GM12865 (cell line): ENCODE data around the gene CA10.

Source experiments
- DNase-seq: peaks from one replicate; pipeline ENCODE4 v3.0.0; 2010; ENCODE audit warnings: low read depth
- H3K4me3 ChIP-seq: 2 replicates; pipeline ENCODE4 v1.5.1; 2011; ENCODE audit warnings: mild to moderate bottlenecking, low read depth, low read length, control low read depth
- CTCF ChIP-seq: IDR thresholded peaks from 2 replicates; pipeline ENCODE4 v1.5.1; 2011; ENCODE audit warnings: low read length, control low read depth, low read depth, inconsistent platforms; ENCODE audit not compliant: insufficient read depth; ENCODE audit errors: missing control alignments

CA10 gene

DNA sequence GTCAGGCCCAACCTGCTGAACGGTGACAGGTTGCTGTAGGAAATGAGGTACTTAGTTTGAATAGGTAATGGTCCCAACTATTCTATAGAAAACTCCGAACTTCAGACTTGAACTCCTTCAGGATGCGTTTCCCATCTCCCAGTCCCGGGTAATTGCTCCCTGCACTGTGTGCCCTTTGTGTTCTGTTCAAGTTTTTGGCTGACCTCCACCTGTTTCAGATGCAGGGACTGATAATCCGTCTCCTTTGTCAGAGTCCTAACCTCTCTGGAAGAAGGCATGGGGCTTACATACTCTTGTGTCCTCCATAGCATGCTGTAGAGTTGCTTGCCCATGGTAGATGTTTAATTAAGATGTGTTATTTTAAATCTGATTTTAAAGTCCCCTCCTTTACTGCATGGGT, 547.7 kb downstream of the CA10 start:
- TF ChIP-seq CTCF: no peak
- no peak overlapping the region for H3K4me3 ChIP-seq
- DNase-seq: no peak

DNA sequence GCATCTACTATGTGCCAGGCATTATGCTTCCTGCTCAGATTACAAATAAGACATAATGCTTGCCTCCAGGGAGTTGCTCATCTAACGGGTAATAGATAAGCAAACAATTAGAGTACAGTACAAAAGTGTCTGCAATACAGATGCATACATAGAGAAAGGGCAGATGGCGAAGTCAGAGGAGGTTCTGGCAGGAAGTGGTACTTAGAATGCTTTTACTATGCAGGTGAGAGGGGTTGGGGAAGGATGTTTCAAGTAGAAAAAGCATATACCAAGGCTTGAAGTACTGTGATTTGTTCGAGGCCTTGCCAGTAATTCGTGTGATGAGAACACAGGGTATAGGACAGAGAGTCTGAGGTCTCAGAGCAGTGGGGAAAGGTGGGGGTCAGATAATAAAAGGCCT, 548.4 kb downstream of the CA10 start:
- no peak overlapping the region for H3K4me3 ChIP-seq
- TF ChIP-seq CTCF: no peak
- DNase-seq: no peak

DNA sequence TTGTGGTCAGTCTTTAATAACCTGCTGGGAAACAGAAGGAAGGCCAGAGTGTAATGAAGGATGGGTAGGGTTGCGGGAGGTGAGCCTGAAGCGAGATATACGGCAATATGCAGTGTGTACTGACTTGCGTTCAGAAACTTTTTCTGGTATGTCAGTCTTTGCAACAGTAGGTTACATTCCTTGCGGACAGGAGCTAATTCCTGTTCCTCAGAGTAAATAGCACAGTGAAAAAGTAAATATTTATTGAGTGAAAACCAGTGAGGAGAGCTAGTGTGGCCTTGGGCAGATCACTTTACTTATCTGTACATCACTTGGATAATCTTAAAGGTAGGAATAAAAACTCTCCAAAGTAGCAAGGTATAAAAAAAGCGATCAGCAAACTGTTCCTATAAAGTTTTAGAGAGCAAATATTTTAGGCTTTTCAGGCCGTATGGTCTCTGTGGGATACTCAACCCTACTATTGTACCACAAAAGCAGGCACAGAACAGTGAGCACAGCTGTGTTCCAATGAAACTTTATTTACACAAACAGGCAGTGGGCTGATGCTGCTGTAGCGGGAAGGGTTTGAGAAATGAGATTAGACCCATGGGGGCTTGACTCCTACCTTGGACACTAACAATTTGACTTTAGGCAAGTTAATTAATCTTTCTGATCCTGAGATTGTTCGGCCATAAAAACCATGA, 550.1 kb downstream of the CA10 start:
- no peak for DNase-seq
- H3K4me3 ChIP-seq: no peak overlapping the region
- no peak for TF ChIP-seq CTCF

DNA sequence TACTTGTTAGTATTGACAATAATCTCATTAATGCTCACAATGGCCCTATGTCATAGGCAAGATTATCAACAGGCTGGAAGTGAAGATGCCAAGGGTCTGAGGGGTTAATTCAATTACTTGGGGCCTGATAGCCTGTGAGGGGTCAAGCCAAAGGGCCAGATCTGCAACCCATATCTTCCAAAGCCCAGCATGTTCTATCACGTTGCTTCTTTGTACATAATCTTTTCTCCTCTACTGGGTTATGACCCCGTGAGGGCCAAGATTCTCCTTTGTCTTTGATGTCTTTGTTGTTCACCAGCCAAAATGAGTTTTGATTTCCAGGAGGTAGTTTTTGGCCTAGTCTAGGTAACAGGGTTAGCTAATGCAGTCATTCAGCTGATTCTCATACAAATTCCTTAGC, 551.0 kb downstream of the CA10 start:
- H3K4me3 ChIP-seq: no peak overlapping the region
- TF ChIP-seq CTCF: no peak
- no peak for DNase-seq

DNA sequence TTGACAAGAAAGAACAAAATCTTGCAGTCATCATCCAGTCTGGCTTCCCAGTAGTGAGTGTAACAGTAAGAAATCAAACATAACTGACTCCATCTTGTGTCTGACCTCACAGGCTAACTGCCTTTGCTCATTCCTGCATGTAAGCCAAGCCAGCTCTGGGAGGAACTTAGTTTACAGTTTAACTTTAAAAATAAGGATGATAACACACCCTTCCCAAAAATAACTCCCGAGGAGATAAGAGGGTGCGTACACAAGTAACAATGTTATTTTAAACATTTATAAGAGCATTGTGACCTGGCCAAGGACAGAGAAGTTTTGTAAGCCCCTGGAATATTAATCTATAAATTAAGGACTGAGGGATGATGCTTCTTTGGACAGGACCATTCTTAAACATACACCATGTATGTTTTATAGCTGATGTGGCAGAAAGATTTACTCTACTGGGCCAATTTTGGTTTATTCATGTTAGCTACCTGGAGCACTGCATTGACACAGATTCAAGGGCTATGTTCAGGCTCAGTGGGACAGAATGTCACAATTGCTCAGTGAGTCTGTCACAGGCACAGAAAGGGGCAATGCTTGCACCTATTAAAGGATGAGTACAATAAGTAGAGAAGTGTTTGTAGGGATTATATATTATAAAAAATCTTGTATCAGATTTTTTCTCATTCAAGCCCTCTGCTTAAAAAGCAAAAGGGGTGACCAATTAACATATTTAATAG, 554.1 kb downstream of the CA10 start:
- H3K4me3 ChIP-seq: no peak overlapping the region
- TF ChIP-seq CTCF: no peak
- DNase-seq: no peak

GRCh38 chr17:51601622-51602261, 556.8 kb downstream of the CA10 start:
- TF ChIP-seq CTCF: no peak
- H3K4me3 ChIP-seq: no peak overlapping the region
- DNase-seq: no peak
